Measurements from ENCODE around the gene TMEFF1.

- TF ChIP-seq CTCF (IDR thresholded peaks at IDR 0.05) (no peak), POLR2A (IDR thresholded peaks at IDR 0.05) (no peak)
Observed at GRCh38 chr9:100567856-100568255, 94.9 kb downstream of the TMEFF1 start.

All from right lobe of liver (tissue), 4 donors.